HepG2 (cell line): ENCODE data around the gene STK39. TPM values are rescaled to one million over a fixed set of nuclear protein-coding genes. Genes with fewer than 3 reads are reported as not detected.

Experiments
- ATAC-seq: fragments of 200-7000 bp; cut with Tn5 transposase; 3 replicates; pipeline ENCODE4 v1.9.1; 2020; ENCODE audit warnings: mild to moderate bottlenecking, moderate library complexity
- BruUV-seq: library from RNA; stranded (reverse); fragments of 400-500 nt; replicated peaks from 2 replicates; lab custom pipeline; 2021; lab: Mats Ljungman, UMichigan
- CTCF ChIA-PET: fragments of 300-600 bp; formaldehyde crosslinking; extraction: SDS; loops from one replicate; lab custom pipeline; 2021; ENCODE audit warnings: low total read pairs, inconsistent platforms, low intra/inter-chr PET ratio; lab: Yijun Ruan, JAX
- POLR2A ChIA-PET: fragments of 350-600 bp; sonication (Branson Sonifier 250); formaldehyde crosslinking; loops from one replicate; lab custom pipeline; 2020; ENCODE audit warnings: antibody characterized with exemption, inconsistent platforms; lab: Yijun Ruan, JAX
- DNase-seq: peaks from one replicate; pipeline ENCODE4 v3.0.0-alpha.2; 2015; ENCODE audit warnings: low spot score
- FAIRE-seq: peaks from 3 replicates; lab custom pipeline; 2011; peaks lifted over from hg19 to GRCh38; lab: Jason Lieb, UNC
- H2AFZ ChIP-seq: one replicate; pipeline ENCODE4 v1.6.1; 2011; ENCODE audit warnings: low read length, inconsistent platforms
- H3K27ac ChIP-seq: fragments of 300-600 bp; 3 replicates; pipeline ENCODE4 v1.8.0; 2011; ENCODE audit warnings: mixed run types, mild to moderate bottlenecking, mixed read lengths, low read length, inconsistent platforms; ENCODE audit not compliant: insufficient read depth; ENCODE audit errors: extremely low read length
- H3K27me3 ChIP-seq, 2 experiments: fragments of 200-600 bp in 1 of 2; 2 replicates in 1 of 2; 3 replicates in 1 of 2; pipeline versions ENCODE4 v1.6.0 to v1.8.0; 2011; ENCODE audit warnings: low read length in 2 of 2, mild to moderate bottlenecking in 2 of 2, moderate library complexity in 2 of 2, inconsistent platforms in 1 of 2; ENCODE audit not compliant: insufficient read depth in 2 of 2, control insufficient read depth in 1 of 2
- H3K36me3 ChIP-seq, 2 experiments: fragments of 200-600 bp in 1 of 2; replicated peaks in 1 of 2; 2 replicates in 1 of 2; 3 replicates in 1 of 2; pipeline versions ENCODE4 v1.5.1 to v1.8.0; 2011; ENCODE audit warnings: low read length in 2 of 2, inconsistent platforms in 1 of 2; ENCODE audit not compliant: insufficient read depth in 2 of 2, control insufficient read depth in 1 of 2
- H3K4me1 ChIP-seq: 2 replicates; pipeline ENCODE4 v1.5.1; 2012; ENCODE audit warnings: low read length, inconsistent platforms; ENCODE audit not compliant: insufficient read depth
- H3K4me2 ChIP-seq: 2 replicates; pipeline ENCODE4 v1.6.0; 2011; ENCODE audit warnings: low read depth, low read length, inconsistent platforms
- H3K4me3 ChIP-seq, 3 experiments: fragments of 200-600 bp in 1 of 3; sonication (generic), shearing (Covaris generic) in 1 of 3; replicated peaks in 1 of 3; 2 replicates each; pipeline ENCODE4 v1.5.1; 2011 to 2016; ENCODE audit warnings: low read length in 3 of 3, inconsistent platforms in 2 of 3, low read depth in 2 of 3, mild to moderate bottlenecking in 2 of 3, control low read depth in 1 of 3, mixed read lengths in 1 of 3; ENCODE audit not compliant: insufficient read depth in 1 of 3
- H3K79me2 ChIP-seq: one replicate; pipeline ENCODE4 v1.6.1; 2011; ENCODE audit warnings: low read length, inconsistent platforms; ENCODE audit not compliant: insufficient read depth
- H3K9ac ChIP-seq: 2 replicates; pipeline ENCODE4 v1.6.0; 2011; ENCODE audit warnings: mild to moderate bottlenecking, low read depth, low read length, inconsistent platforms; ENCODE audit not compliant: insufficient read depth
- H3K9me3 ChIP-seq: 2 replicates; pipeline ENCODE4 v1.5.1; 2012; ENCODE audit warnings: mild to moderate bottlenecking, low read length
- H4K20me1 ChIP-seq: 2 replicates; pipeline ENCODE4 v1.6.0; 2011; ENCODE audit warnings: inconsistent platforms, mild to moderate bottlenecking, low read length, moderate library complexity; ENCODE audit not compliant: insufficient read depth
- CEBPZ ChIP-seq: IDR thresholded peaks from 2 replicates; pipeline ENCODE4 v1.6.1; 2012; ENCODE audit warnings: low read length, improper control_type of control experiment
- DBP ChIP-seq: sonication (generic); formaldehyde crosslinking; IDR thresholded peaks from 2 replicates; pipeline ENCODE4 v1.4.0; 2020; ENCODE audit warnings: missing genetic modification reagents; ENCODE audit errors: not compliant biosample characterization
- FOXJ3 ChIP-seq: sonication (generic); formaldehyde crosslinking; IDR thresholded peaks from 2 replicates; pipeline ENCODE4 v1.4.0; 2020; ENCODE audit warnings: missing genetic modification reagents, mild to moderate bottlenecking, borderline replicate concordance
- IKZF5 ChIP-seq: IDR thresholded peaks from 2 replicates; pipeline ENCODE4 v1.6.1; 2018; ENCODE audit warnings: missing genetic modification reagents, mild to moderate bottlenecking, missing compliant biosample characterization
- KDM6A ChIP-seq: IDR thresholded peaks from 2 replicates; pipeline ENCODE4 v1.6.1; 2016; ENCODE audit warnings: low read depth
- MEF2D ChIP-seq: sonication (generic); formaldehyde crosslinking; IDR thresholded peaks from 2 replicates; pipeline ENCODE4 v1.5.1; 2020; ENCODE audit warnings: mild to moderate bottlenecking, missing genetic modification reagents
- RCOR2 ChIP-seq: IDR thresholded peaks from 2 replicates; pipeline ENCODE4 v1.6.1; 2016; ENCODE audit warnings: missing biosample characterization, missing genetic modification reagents
- ZBTB4 ChIP-seq: sonication (generic); formaldehyde crosslinking; IDR thresholded peaks from 2 replicates; pipeline ENCODE4 v1.4.0; 2020; ENCODE audit warnings: missing genetic modification reagents, mild to moderate bottlenecking, borderline replicate concordance
- ZGPAT ChIP-seq: IDR thresholded peaks from 2 replicates; pipeline ENCODE4 v1.6.1; 2016; ENCODE audit warnings: mild to moderate bottlenecking
- ZNF17 ChIP-seq: sonication (generic); formaldehyde crosslinking; IDR thresholded peaks from 2 replicates; pipeline ENCODE4 v1.5.0; 2020; ENCODE audit warnings: mild to moderate bottlenecking, missing genetic modification reagents
- ZNF550 ChIP-seq: sonication (generic); formaldehyde crosslinking; IDR thresholded peaks from 2 replicates; pipeline ENCODE4 v1.4.0; 2020; ENCODE audit warnings: mild to moderate bottlenecking, missing genetic modification reagents, borderline replicate concordance
- ZNF883 ChIP-seq: sonication (generic); formaldehyde crosslinking; IDR thresholded peaks from 2 replicates; pipeline ENCODE4 v1.5.1; 2020; ENCODE audit warnings: mild to moderate bottlenecking, missing genetic modification reagents; ENCODE audit errors: not compliant biosample characterization
- WGBS: methylation state at CpG from one replicate; pipeline ENCODE4 v1.1.6; 2017; ENCODE audit warnings: low lambda C conversion rate; 5-methylcytosine and 5-hydroxymethylcytosine counted together
- in situ Hi-C: cut with HindIII; loops from 2 replicates; pipeline ENCODE4 v1.10.0; 2017; ENCODE audit warnings: low pct_unique_long_range_greater_than_20kb; ENCODE audit not compliant: extremely low pct_ligation_motif_present
- intact Hi-C: fragments of 100-400 bp; cut with micrococcal nuclease; formaldehyde crosslinking; loops from one replicate; pipeline ENCODE4 v1.10.0; 2022; ENCODE audit not compliant: unreplicated experiment
- polyA plus RNA-seq, 8 experiments: library from polyadenylated mRNA; depleted of rRNA in 3 of 8; stranded (reverse) in 7 of 8; unstranded in 1 of 8; fragments of >200 nt; fragmentation: Illumina TruSeq in 4 of 8; extraction: Trizol in 4 of 8; gene quantifications; 2 replicates each; pipeline versions ENCODE4 v1.2.1 to v1.2.3, GENCODE V29; 2011 to 2016; ENCODE audit warnings: low read depth in 4 of 8, missing spikeins in 1 of 8, mixed read lengths in 1 of 8; ENCODE audit not compliant: insufficient read depth in 1 of 8
- total RNA-seq, 5 experiments: library from RNA; depleted of rRNA; stranded (reverse); fragments of >200 nt; fragmentation: Illumina TruSeq; extraction: Trizol; gene quantifications; 2 replicates each; pipeline ENCODE4 v1.2.3, GENCODE V29; 2016; ENCODE audit warnings: low read depth in 1 of 5

STK39 gene
- total and polyA plus RNA-seq, 2 of the 13 experiments (the other 11 are each of a cell fraction or from before 2014, with no cell fraction given), result 27.3 to 38.4 TPM

- ChIA-PET CTCF (no interaction called here), POLR2A (no interaction called here)
- peak overlapping the region; percentile 66 for H3K4me2 ChIP-seq
- peak overlapping the region; percentile 68 for H3K27ac ChIP-seq
- peaks cover 3 to 5% of the 10 kb centered on the region in 2 experiments; a peak in 3 of 5 replicates for H3K36me3 ChIP-seq
- H3K4me1 ChIP-seq, result peaks cover 84% of the 10 kb centered on the region
- no peak overlapping the region for H2AFZ ChIP-seq
- peak; percentile 83 for ATAC-seq
- BruUV-seq, result no TSS peak
- 19% methylated on average over 4 of the region's 4 CpGs for WGBS
- peaks cover 50% of the 10 kb centered on the region for H3K79me2 ChIP-seq
- no peaks in the 10 kb centered on the region for H3K27me3 ChIP-seq
- H3K4me3 ChIP-seq, result no peak overlapping the region; a peak in 1 of 6 replicates
- peak; percentile 92 for DNase-seq
- H3K9ac ChIP-seq, result peak overlapping the region; percentile 48; the same call in 1 of the 2 replicates
- H4K20me1 ChIP-seq, result no peaks in the 10 kb centered on the region
- intact Hi-C loops (no loop called here), in situ Hi-C loops (no loop called here)
- H3K9me3 ChIP-seq, result no peaks in the 10 kb centered on the region
- FAIRE-seq, result peak; percentile 32
- TF ChIP-seq MEF2D (0 out of 2 replicates have a peak, but pooled peaks have one; percentile 37), IKZF5 (CRISPR knock-in tag) (peak; percentile 81), RCOR2 (CRISPR knock-in tag) (peak; percentile 66), ZGPAT (CRISPR knock-in tag) (peak; percentile 65; the same call in 1 of the 2 replicates), CEBPZ (no peak), KDM6A (0 out of 2 replicates have a peak, but pooled peaks have one; percentile 56), ZNF883 (CRISPR knock-in tag) (no peak), ZBTB4 (CRISPR knock-in tag) (no peak), ZNF550 (CRISPR knock-in tag) (no peak), ZNF17 (no peak), DBP (CRISPR knock-in tag) (no peak), FOXJ3 (CRISPR knock-in tag) (peak; percentile 50; the same call in 1 of the 2 replicates)
Measured at GRCh38 chr2:168196764-168197180, 50.6 kb downstream of the STK39 start.
